HG02759 (cell line): ENCODE measurements around the gene USP10.
A peak's percentile ranks its signal among the peaks of the same experiment; 100 is the strongest.
"Not testable (repeated sequence)": the region's sequence is repeated elsewhere in the genome, so short reads cannot be mapped to it uniquely, and the experiment has no call there.

Source experiments
- ATAC-seq: cut with Tn5 transposase; IDR thresholded peaks from one replicate; pipeline ENCODE4 v1.9.1; 2021; ENCODE audit warnings: mild to moderate bottlenecking, moderate library complexity; ENCODE audit not compliant: unreplicated experiment

The USP10 gene

GRCh38 chr16:84726079-84726668 is 26.4 kb downstream of the USP10 start:
- ATAC-seq = peak; percentile 38

- ATAC-seq = peak; percentile 47
These were observed 27.1 kb downstream of the USP10 start for GRCh38 chr16:84726669-84727467.

GRCh38 chr16:84728853-84729424 is 29.1 kb downstream of the USP10 start:
- ATAC-seq = no peak

GRCh38 chr16:84729716-84730320 is 30.0 kb downstream of the USP10 start:
- ATAC-seq = no peak

GRCh38 chr16:84730406-84731106 is 30.8 kb downstream of the USP10 start:
- ATAC-seq = no peak

GRCh38 chr16:84732332-84732673 is 32.5 kb downstream of the USP10 start:
- ATAC-seq = not testable (repeated sequence)

- no peak for ATAC-seq
These were observed 33.0 kb downstream of the USP10 start for GRCh38 chr16:84732674-84733352.

- ATAC-seq = no peak
These were observed 36.2 kb downstream of the USP10 start for GRCh38 chr16:84735849-84736586.

GRCh38 chr16:84737192-84738011 is 37.6 kb downstream of the USP10 start:
- no peak for ATAC-seq

GRCh38 chr16:84738255-84739038 is 38.6 kb downstream of the USP10 start:
- peak; percentile 65 for ATAC-seq

GRCh38 chr16:84739349-84740124 is 39.7 kb downstream of the USP10 start:
- ATAC-seq = no peak

- no peak for ATAC-seq
These were observed 40.9 kb downstream of the USP10 start for GRCh38 chr16:84740596-84741116.

- ATAC-seq = no peak
These were observed 41.6 kb downstream of the USP10 start for GRCh38 chr16:84741340-84741830.

- ATAC-seq = no peak
These were observed 42.9 kb downstream of the USP10 start for GRCh38 chr16:84742641-84743092.

GRCh38 chr16:84746231-84746630 is 46.4 kb downstream of the USP10 start:
- ATAC-seq = no peak

- no peak for ATAC-seq
These were observed 47.1 kb downstream of the USP10 start for GRCh38 chr16:84746875-84747274.

GRCh38 chr16:84748247-84748646 is 48.4 kb downstream of the USP10 start:
- not testable (repeated sequence) for ATAC-seq
